Stimulated activated CD8-positive, alpha-beta memory T cell treated with anti-CD3 and anti-CD28 coated beads, Interleukin-7, amount 100 ng/mL, for 48 hours (primary cell): Measurements from ENCODE around the gene PDCD1LG2.
"Not testable (repeated sequence)": the region's sequence is repeated elsewhere in the genome, so short reads cannot be mapped to it uniquely, and the experiment has no call there.

Experiments
- DNase-seq, 2 donors: peaks; one replicate each; pipeline ENCODE4 v3.0.0-alpha.2; 2020; ENCODE audit warnings: low read depth in 1 of 2; ENCODE audit errors: extremely low read depth in 1 of 2

Gene PDCD1LG2

GRCh38 chr9:5493679-5494511 lies 16.4 kb upstream of the PDCD1LG2 start:
- peak in 1 of 2 donors; percentile 39 for DNase-seq

- DNase-seq = not testable (repeated sequence)
Measured at GRCh38 chr9:5494765-5495164, 15.6 kb upstream of the PDCD1LG2 start.

GRCh38 chr9:5499157-5499556 lies 11.2 kb upstream of the PDCD1LG2 start:
- no peak for DNase-seq

GRCh38 chr9:5499889-5500398 lies 10.4 kb upstream of the PDCD1LG2 start:
- no peak for DNase-seq

GRCh38 chr9:5500441-5501235 lies 9.7 kb upstream of the PDCD1LG2 start:
- no peak for DNase-seq

- no peak for DNase-seq
Measured at GRCh38 chr9:5502553-5502952, 7.8 kb upstream of the PDCD1LG2 start.

- DNase-seq = no peak
Measured at GRCh38 chr9:5509573-5509972, 758 bp upstream of the PDCD1LG2 start.

GRCh38 chr9:5510989-5511388 lies 658 bp downstream of the PDCD1LG2 start:
- DNase-seq = no peak

- DNase-seq = no peak
Measured at GRCh38 chr9:5511476-5511875, 1.1 kb downstream of the PDCD1LG2 start.

GRCh38 chr9:5511935-5512580 lies 1.7 kb downstream of the PDCD1LG2 start:
- no peak for DNase-seq

GRCh38 chr9:5512658-5513452 lies 2.5 kb downstream of the PDCD1LG2 start:
- DNase-seq = no peak

GRCh38 chr9:5513966-5514616 lies 3.8 kb downstream of the PDCD1LG2 start:
- DNase-seq = no peak

- DNase-seq = no peak
Measured at GRCh38 chr9:5514617-5515260, 4.4 kb downstream of the PDCD1LG2 start.

- no peak for DNase-seq
Measured at GRCh38 chr9:5515261-5515650, 4.9 kb downstream of the PDCD1LG2 start.

- DNase-seq = no peak
Measured at GRCh38 chr9:5516453-5517220, 6.3 kb downstream of the PDCD1LG2 start.

- no peak for DNase-seq
Measured at GRCh38 chr9:5518171-5518936, 8.0 kb downstream of the PDCD1LG2 start.

- DNase-seq = peak; percentile 31 to 54
Measured at GRCh38 chr9:5518937-5519319, 8.6 kb downstream of the PDCD1LG2 start.

- DNase-seq = no peak
Measured at GRCh38 chr9:5524090-5524489, 13.8 kb downstream of the PDCD1LG2 start.
